Neural progenitor cell (in vitro differentiated cells): ENCODE measurements around the gene CAPZB.

Experiments
- EZH2 ChIP-seq: fragments of 200-600 bp; sonication (generic); IDR thresholded peaks from 2 replicates; pipeline ENCODE4 v1.6.1; 2017; ENCODE audit warnings: antibody characterized with exemption, mild to moderate bottlenecking, moderate library complexity
- EZH2phosphoT487 ChIP-seq: fragments of 200-600 bp; sonication (generic); IDR thresholded peaks from 2 replicates; pipeline ENCODE4 v1.6.1; 2017; ENCODE audit warnings: antibody characterized with exemption
- TF ChIP-seq, protein P1 (sequence below): fragments of 200-600 bp; sonication (generic); IDR thresholded peaks from 2 replicates; pipeline ENCODE4 v1.5.1; 2017; ENCODE audit warnings: antibody characterized with exemption, mild to moderate bottlenecking

GRCh38 chr1:19342894-19343616 is 142.3 kb downstream of the CAPZB start:
- TF ChIP-seq, protein P1, sequence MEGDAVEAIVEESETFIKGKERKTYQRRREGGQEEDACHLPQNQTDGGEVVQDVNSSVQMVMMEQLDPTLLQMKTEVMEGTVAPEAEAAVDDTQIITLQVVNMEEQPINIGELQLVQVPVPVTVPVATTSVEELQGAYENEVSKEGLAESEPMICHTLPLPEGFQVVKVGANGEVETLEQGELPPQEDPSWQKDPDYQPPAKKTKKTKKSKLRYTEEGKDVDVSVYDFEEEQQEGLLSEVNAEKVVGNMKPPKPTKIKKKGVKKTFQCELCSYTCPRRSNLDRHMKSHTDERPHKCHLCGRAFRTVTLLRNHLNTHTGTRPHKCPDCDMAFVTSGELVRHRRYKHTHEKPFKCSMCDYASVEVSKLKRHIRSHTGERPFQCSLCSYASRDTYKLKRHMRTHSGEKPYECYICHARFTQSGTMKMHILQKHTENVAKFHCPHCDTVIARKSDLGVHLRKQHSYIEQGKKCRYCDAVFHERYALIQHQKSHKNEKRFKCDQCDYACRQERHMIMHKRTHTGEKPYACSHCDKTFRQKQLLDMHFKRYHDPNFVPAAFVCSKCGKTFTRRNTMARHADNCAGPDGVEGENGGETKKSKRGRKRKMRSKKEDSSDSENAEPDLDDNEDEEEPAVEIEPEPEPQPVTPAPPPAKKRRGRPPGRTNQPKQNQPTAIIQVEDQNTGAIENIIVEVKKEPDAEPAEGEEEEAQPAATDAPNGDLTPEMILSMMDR = no peak
- TF ChIP-seq EZH2 = no peak
- no peak for TF ChIP-seq EZH2phosphoT487
